Muscle layer of duodenum (tissue), 2 donors: ENCODE results near the gene NHSL2.
"Not testable (repeated sequence)": the region's sequence is repeated elsewhere in the genome, so short reads cannot be mapped to it uniquely, and the experiment has no call there.

Experiments
- H3K27ac ChIP-seq: one replicate; pipeline ENCODE4 v1.7.0; 2013; ENCODE audit warnings: mild to moderate bottlenecking, low read length
- H3K27me3 ChIP-seq: one replicate; pipeline ENCODE4 v1.7.0; 2013; ENCODE audit warnings: low read depth, mild to moderate bottlenecking, control low read depth, low read length
- H3K36me3 ChIP-seq, 2 donors: one replicate each; pipeline ENCODE4 v1.7.0; 2013; ENCODE audit warnings: low read length in 2 of 2, control low read depth in 1 of 2, mild to moderate bottlenecking in 1 of 2; ENCODE audit not compliant: insufficient read depth in 2 of 2, control insufficient read depth in 1 of 2
- H3K4me1 ChIP-seq, 2 donors: one replicate each; pipeline ENCODE4 v1.7.0; 2013; ENCODE audit warnings: low read length in 2 of 2, mild to moderate bottlenecking in 2 of 2, control low read depth in 1 of 2, moderate library complexity in 1 of 2; ENCODE audit not compliant: insufficient read depth in 2 of 2, control insufficient read depth in 1 of 2
- H3K4me3 ChIP-seq, 2 donors: one replicate each; pipeline ENCODE4 v1.7.0; 2013; ENCODE audit warnings: low read length in 2 of 2, low read depth in 1 of 2, mild to moderate bottlenecking in 1 of 2
- H3K9me3 ChIP-seq, 2 donors: one replicate each; pipeline ENCODE4 v1.7.0; 2013; ENCODE audit warnings: low read length in 2 of 2, control low read depth in 1 of 2, mild to moderate bottlenecking in 1 of 2; ENCODE audit not compliant: control insufficient read depth in 1 of 2
- donor health status: healthy.

Gene NHSL2

DNA sequence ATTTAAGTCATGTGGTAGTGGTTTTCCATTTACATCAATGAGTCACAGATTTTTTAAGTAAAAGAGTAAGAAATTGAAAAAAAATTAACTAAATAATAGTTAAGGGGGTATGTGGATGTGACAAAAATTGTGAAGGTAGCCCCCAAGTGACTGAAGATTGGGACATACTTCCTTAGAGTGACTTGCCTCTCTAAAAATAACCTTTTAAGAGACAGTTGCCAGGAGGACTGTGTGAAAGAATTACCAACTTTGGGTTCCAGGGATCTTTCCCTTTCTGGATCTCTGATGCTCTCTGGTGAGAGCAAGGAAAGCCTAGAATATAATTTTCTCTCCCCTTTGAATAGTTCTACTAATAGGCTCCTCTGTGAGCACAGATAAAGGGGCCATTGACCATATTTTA, 42.7 kb downstream of the NHSL2 start:
- H3K4me1 ChIP-seq: peaks cover 3 to 24% of the 10 kb centered on the region in 2 donors
- no peak overlapping the region for H3K4me3 ChIP-seq
- no peaks in the 10 kb centered on the region for H3K36me3 ChIP-seq
- H3K27me3 ChIP-seq: no peaks in the 10 kb centered on the region
- no peaks in the 10 kb centered on the region for H3K9me3 ChIP-seq
- H3K27ac ChIP-seq: no peak overlapping the region

DNA sequence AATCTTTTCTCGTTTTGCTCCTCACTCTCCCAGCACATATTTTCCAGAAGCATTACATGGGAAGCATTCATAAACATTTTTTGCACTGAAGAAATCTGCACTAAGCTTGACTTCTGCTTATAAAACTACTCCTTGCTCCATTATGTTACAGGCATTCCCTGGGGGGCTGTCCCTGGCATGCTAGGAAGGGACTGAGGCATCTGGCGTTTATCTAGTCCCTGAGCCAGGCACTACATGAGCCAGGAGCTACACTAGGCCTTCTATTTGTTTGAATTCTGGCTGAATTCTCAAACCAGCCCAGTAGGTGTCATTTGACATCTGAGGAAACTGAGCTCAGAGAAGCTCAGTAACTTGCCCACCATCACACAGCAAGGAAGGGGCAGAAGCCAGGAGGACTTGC, 43.3 kb downstream of the NHSL2 start:
- H3K27me3 ChIP-seq: no peaks in the 10 kb centered on the region
- H3K4me3 ChIP-seq: no peak overlapping the region
- H3K9me3 ChIP-seq: no peaks in the 10 kb centered on the region
- no peaks in the 10 kb centered on the region for H3K36me3 ChIP-seq
- H3K4me1 ChIP-seq: peaks cover 3 to 28% of the 10 kb centered on the region in 2 donors
- no peak overlapping the region for H3K27ac ChIP-seq

GRCh38 chrX:71954458-71954857, 43.8 kb downstream of the NHSL2 start:
- Histone ChIP-seq H3K4me1 (peaks cover 3 to 28% of the 10 kb centered on the region in 2 donors), H3K36me3 (no peaks in the 10 kb centered on the region), H3K27me3 (no peaks in the 10 kb centered on the region), H3K27ac (no peak overlapping the region), H3K9me3 (no peaks in the 10 kb centered on the region), H3K4me3 (no peak overlapping the region)

DNA sequence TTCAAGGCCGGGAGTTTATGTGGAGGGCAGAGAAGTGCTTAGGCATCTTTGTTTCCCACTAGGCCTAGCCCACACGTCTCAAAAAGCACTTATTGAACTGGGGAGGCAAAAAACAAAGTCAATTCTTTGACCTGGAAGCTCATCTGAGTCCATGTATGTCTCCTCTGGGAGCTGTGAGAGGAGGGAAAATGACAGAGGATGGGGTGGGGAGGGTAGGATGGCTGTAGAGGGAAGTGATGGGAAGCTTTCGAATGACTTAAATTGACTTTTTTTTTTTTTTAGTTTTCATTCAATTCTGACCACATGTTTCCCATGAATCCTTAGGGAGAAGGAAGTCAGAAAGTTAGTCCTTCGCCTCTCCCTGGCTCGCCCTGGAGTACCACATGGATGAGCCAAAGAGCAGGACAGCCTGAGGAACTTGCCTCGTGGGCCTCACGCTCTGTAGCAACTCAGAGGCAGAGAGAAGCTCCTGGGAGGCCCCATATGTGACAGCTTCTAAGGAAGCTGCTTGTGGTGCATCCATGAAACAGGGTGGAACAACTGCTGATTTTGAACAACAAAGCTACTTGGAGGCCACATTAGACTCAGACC, 45.0 kb downstream of the NHSL2 start:
- Histone ChIP-seq H3K4me1 (peaks cover 3 to 26% of the 10 kb centered on the region in 2 donors), H3K9me3 (no peaks in the 10 kb centered on the region), H3K27ac (no peak overlapping the region), H3K36me3 (no peaks in the 10 kb centered on the region), H3K4me3 (no peak overlapping the region), H3K27me3 (no peaks in the 10 kb centered on the region)

DNA sequence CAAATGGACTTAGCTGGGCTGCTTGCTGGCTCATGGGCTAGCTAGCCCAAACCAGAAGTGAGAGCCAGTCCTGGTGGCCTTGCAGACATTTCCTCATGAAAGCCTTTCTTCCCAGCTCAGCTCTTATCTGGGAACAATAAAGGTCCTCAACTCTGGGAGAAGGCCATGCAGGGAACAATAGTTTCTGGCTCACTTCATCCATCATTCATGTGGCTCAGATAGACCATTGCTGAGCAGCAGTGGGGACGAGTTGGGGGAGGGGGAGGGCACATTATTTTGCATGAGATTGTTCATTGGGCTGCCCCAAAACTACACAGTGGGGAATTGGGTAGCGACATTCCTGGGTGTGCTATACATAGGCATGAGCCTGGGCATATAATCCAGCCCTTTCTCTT, 47.6 kb downstream of the NHSL2 start:
- Histone ChIP-seq H3K27me3 (no peaks in the 10 kb centered on the region), H3K27ac (no peak overlapping the region), H3K9me3 (no peaks in the 10 kb centered on the region), H3K4me3 (no peak overlapping the region), H3K36me3 (no peaks in the 10 kb centered on the region), H3K4me1 (peaks cover 3 to 25% of the 10 kb centered on the region in 2 donors)

DNA sequence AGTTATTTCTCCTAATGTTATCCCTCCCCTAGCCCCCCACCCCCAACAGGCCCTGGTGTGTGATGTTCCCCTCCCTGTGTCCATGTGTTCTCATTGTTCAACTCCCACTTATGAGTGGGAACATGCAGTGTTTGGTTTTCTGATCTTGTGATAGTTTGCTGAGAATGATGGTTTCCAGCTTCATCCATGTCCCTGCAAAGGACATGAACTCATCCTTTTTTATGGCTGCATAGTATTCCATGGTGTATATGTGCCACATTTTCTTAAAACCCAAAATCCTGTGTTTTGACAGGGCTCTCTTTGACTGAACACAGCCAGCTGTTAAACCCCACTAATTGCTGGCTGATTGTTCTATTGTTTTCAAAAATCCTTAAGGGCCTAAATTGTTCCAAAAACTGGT, 53.5 kb downstream of the NHSL2 start:
- H3K27me3 ChIP-seq, H3K36me3 ChIP-seq, H3K4me3 ChIP-seq, H3K9me3 ChIP-seq, H3K4me1 ChIP-seq, H3K27ac ChIP-seq: not testable (repeated sequence)

GRCh38 chrX:71974916-71975315, 64.3 kb downstream of the NHSL2 start:
- Histone ChIP-seq H3K9me3 (no peaks in the 10 kb centered on the region), H3K4me3 (no peak overlapping the region), H3K27me3 (no peaks in the 10 kb centered on the region), H3K4me1 (no peaks in the 10 kb centered on the region), H3K36me3 (no peaks in the 10 kb centered on the region), H3K27ac (no peak overlapping the region)

GRCh38 chrX:71976753-71977152, 66.1 kb downstream of the NHSL2 start:
- no peaks in the 10 kb centered on the region for H3K36me3 ChIP-seq
- H3K4me3 ChIP-seq: no peak overlapping the region
- no peaks in the 10 kb centered on the region for H3K4me1 ChIP-seq
- no peaks in the 10 kb centered on the region for H3K9me3 ChIP-seq
- H3K27ac ChIP-seq: no peak overlapping the region
- H3K27me3 ChIP-seq: no peaks in the 10 kb centered on the region

DNA sequence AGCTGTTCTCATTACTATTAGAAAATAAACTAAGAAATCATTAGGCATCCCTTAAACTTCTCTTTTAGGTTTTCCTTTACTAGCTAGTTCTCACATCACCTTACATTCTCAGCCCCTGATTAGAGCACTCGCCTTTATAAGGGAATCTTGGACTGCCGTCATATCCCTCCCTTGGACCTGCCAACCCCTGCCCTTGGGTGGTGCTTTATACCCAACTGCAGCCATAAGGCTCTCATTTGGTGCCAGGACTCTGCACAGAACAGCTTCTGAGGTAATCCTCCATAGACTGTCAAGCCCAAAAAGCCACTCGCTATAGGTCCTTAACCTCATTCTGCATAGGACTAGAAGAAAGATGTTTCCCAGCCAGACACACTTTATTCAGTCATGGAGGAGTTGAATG, 67.5 kb downstream of the NHSL2 start:
- Histone ChIP-seq H3K36me3 (no peaks in the 10 kb centered on the region), H3K4me1 (no peaks in the 10 kb centered on the region), H3K27ac (no peak overlapping the region), H3K9me3 (no peaks in the 10 kb centered on the region), H3K4me3 (no peak overlapping the region), H3K27me3 (no peaks in the 10 kb centered on the region)

DNA sequence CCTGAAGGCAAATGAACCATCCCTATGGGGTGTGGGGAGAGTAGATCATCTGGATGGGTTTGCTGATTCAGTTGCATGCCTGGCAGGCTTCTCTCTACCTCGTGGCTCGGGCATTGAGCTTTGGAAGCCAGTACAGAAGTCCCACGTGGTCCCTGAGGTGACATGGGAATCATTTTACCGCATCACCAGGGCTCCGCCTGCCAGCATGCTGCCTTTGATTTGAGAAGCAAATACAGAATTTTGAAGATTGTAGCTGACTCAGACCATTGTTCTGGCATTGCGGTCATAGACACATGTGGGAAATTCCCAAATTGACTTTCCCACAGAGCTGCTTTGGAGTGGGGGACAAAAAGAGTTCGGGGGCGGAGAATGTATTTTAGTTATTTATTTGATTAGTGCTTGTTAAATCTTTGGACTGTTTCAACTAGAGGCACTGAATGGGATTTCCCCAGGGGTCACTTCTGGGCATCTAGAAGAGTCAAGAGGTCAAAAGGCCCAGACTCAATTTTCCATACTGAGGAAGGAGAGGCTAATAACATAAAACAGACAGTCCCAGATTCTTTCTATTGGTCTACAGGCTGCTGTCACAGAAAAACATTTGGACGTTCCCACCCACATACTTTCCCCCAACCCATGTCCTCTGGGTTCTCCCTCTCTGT, 79.3 kb downstream of the NHSL2 start:
- Histone ChIP-seq H3K27ac (no peak overlapping the region), H3K36me3 (no peaks in the 10 kb centered on the region), H3K4me3 (no peak overlapping the region), H3K27me3 (no peaks in the 10 kb centered on the region), H3K4me1 (peaks cover 0 to 5% of the 10 kb centered on the region in 2 donors), H3K9me3 (no peaks in the 10 kb centered on the region)

DNA sequence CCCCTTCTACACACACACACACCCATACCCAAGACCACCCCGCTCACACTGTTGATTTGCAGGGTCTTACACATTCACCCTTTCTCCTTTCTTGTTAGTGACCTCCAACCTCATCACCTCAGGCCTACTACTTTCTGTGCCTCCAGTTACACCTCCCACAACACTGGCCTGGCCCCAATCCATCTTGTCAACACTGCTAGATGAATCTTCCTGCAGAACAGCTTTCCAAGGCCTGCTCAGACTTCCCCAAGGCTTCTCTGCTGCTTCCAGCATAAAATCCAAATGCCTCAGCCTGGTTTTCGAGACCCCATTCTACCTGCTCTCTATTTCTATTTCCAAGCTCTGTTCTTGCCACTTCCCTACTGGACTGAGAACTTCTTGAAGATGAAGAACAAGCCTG, 79.9 kb downstream of the NHSL2 start:
- H3K27me3 ChIP-seq: no peaks in the 10 kb centered on the region
- H3K36me3 ChIP-seq: no peaks in the 10 kb centered on the region
- H3K4me1 ChIP-seq: peaks cover 0 to 5% of the 10 kb centered on the region in 2 donors
- H3K9me3 ChIP-seq: no peaks in the 10 kb centered on the region
- no peak overlapping the region for H3K27ac ChIP-seq
- H3K4me3 ChIP-seq: no peak overlapping the region

DNA sequence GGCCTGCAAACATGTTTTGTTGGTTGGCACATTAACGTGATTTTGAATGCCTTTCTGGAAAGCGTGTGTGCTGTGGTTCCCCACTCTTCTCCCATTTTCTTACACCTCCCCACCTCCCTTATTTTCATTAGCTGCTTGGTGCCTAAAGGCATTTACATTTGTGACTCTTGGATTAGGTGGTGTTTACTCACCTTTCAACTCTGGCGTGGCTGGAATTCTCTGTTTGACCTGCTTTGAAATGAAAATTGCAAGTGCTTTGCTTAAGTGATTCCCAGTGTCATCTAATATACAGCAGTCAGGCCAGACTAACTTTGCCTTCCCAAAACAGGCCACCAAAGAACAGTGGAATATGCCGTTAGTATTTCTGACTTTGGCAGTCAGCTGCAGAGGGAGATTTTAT, 80.5 kb downstream of the NHSL2 start:
- H3K9me3 ChIP-seq: no peaks in the 10 kb centered on the region
- H3K27ac ChIP-seq: no peak overlapping the region
- H3K27me3 ChIP-seq: no peaks in the 10 kb centered on the region
- no peaks in the 10 kb centered on the region for H3K36me3 ChIP-seq
- no peak overlapping the region for H3K4me3 ChIP-seq
- H3K4me1 ChIP-seq: peaks cover 0 to 5% of the 10 kb centered on the region in 2 donors
